ENCODE measurements around the gene BMPR2.
"Not testable (repeated sequence)": the region's sequence is repeated elsewhere in the genome, so short reads cannot be mapped to it uniquely, and the experiment has no call there.

BMPR2 gene

GRCh38 chr2:202375609-202376408 lies at the start of gene BMPR2:
BMPR2 (plus strand) TSS chr2:202376327; CDS start chr2:202377475, 1,148 bp downstream.
- Histone ChIP-seq H3K4me3 (ENCODE audit: low read depth in 1 of 2, low read length in 2 of 2) (peak within 1 kb of the TSS; percentile 85 to 98), H3K4me1 (ENCODE audit: insufficient read depth, low read length) (peaks cover 7% of the 10 kb centered on the region), H3K36me3 (ENCODE audit: insufficient read depth, low read length) (no peaks in the 10 kb centered on the region), H3K9ac (ENCODE audit: low read length) (peak within 1 kb of the TSS; percentile 96), H3K9me3 (ENCODE audit: low read length) (no peaks in the 10 kb centered on the region), H3K27me3 (ENCODE audit: control insufficient read depth in 1 of 2, insufficient read depth in 2 of 2, low read length in 2 of 2) (no peaks in the 10 kb centered on the region), H3K27ac (ENCODE audit: low read depth, low read length) (peak within 1 kb of the TSS; percentile 78)

DNA sequence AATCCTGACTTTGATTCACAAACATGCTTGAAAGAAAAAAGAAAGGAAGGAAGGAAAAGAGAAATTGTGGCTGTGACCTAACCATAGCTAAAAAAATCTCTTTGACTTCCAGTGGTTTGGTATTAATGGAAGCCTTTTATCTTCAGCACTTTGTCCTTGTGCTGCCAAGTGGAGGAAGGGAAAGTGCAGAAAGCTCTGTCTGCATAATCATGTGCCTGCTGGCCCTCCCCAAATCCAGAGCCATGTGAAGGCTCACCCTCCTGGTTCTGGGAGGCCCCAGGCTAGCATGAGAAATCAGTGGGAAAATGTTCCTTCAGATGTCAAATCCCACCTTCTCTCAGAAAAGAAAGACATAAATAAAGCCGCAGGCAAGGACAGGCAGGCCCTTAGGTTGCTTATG lies 48.3 kb upstream of the BMPR2 start:
- Histone ChIP-seq H3K4me1 (ENCODE audit: insufficient read depth, low read length) (no peaks in the 10 kb centered on the region), H3K27me3 (ENCODE audit: control insufficient read depth in 1 of 2, insufficient read depth in 2 of 2, low read length in 2 of 2) (no peaks in the 10 kb centered on the region), H3K9ac (ENCODE audit: low read length) (no peak overlapping the region), H3K27ac (ENCODE audit: low read depth, low read length) (no peak overlapping the region), H3K36me3 (ENCODE audit: insufficient read depth, low read length) (peaks cover 5% of the 10 kb centered on the region), H3K9me3 (ENCODE audit: low read length) (no peaks in the 10 kb centered on the region), H3K4me3 (ENCODE audit: low read depth in 1 of 2, low read length in 2 of 2) (no peak overlapping the region)

- Histone ChIP-seq H3K27me3 (ENCODE audit: control insufficient read depth in 1 of 2, insufficient read depth in 2 of 2, low read length in 2 of 2) (no peaks in the 10 kb centered on the region), H3K9ac (ENCODE audit: low read length) (no peak overlapping the region), H3K27ac (ENCODE audit: low read depth, low read length) (no peak overlapping the region), H3K4me3 (ENCODE audit: low read depth in 1 of 2, low read length in 2 of 2) (no peak overlapping the region), H3K4me1 (ENCODE audit: insufficient read depth, low read length) (no peaks in the 10 kb centered on the region), H3K36me3 (ENCODE audit: insufficient read depth, low read length) (no peaks in the 10 kb centered on the region), H3K9me3 (ENCODE audit: low read length) (no peaks in the 10 kb centered on the region)
These were observed 40.2 kb upstream of the BMPR2 start for GRCh38 chr2:202335791-202336467.

DNA sequence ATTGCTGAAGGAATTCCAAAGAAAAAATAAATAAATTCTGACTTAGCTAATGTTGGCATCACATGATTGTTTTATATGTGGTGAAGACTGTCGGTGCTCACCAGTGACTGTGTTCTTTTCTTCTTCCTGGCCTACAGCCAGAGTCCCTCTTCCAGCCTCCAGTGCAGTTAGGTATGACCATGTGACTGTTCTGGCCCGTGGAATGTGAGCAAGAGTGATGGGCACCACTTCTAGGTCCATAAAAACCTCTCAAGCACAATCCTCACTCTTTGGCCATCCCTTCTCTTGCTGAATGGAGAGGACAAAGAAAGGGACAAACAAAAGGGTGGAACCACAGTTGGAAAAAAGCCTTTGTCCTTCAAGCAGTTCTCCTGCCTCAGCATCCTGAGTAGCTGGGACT lies 39.0 kb upstream of the BMPR2 start:
- H3K27me3 ChIP-seq (ENCODE audit: control insufficient read depth in 1 of 2, insufficient read depth in 2 of 2, low read length in 2 of 2): no peaks in the 10 kb centered on the region
- no peak overlapping the region for H3K9ac ChIP-seq (ENCODE audit: low read length)
- H3K36me3 ChIP-seq (ENCODE audit: insufficient read depth, low read length): no peaks in the 10 kb centered on the region
- no peak overlapping the region for H3K27ac ChIP-seq (ENCODE audit: low read depth, low read length)
- H3K9me3 ChIP-seq (ENCODE audit: low read length): no peaks in the 10 kb centered on the region
- no peaks in the 10 kb centered on the region for H3K4me1 ChIP-seq (ENCODE audit: insufficient read depth, low read length)
- H3K4me3 ChIP-seq (ENCODE audit: low read depth in 1 of 2, low read length in 2 of 2): no peak overlapping the region

DNA sequence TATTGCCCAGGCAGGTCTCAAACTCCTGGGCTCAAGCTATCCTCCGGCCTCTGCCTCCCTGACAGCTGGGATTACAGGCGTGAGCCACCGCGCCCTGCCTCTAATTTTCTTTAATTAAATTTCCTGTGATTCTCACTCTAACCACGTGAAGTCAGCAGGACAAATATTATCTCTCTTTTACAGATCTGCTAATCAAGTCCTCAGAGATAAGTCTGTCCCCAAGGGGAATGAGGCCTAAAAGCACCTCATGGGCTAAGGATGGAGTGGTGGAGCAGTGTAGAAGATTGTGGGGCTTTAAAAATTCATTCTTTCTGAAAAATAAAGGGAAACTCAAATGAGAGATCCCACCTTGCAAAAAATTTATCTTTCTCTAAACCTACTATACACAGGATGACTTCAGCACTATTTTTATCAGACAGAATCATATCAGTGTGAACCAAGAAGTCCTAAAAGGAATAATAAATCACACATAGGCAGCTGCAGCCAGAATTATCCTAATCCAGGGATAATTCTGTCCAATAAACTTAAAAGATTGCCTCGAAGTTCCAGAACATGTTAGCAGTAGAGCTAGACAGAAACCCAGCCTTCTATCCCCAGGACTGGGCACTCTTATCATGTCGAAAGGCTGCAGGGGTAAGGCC lies 38.3 kb upstream of the BMPR2 start:
- Histone ChIP-seq H3K27me3 (ENCODE audit: control insufficient read depth in 1 of 2, insufficient read depth in 2 of 2, low read length in 2 of 2) (no peaks in the 10 kb centered on the region), H3K4me3 (ENCODE audit: low read depth in 1 of 2, low read length in 2 of 2) (no peak overlapping the region), H3K27ac (ENCODE audit: low read depth, low read length) (no peak overlapping the region), H3K36me3 (ENCODE audit: insufficient read depth, low read length) (no peaks in the 10 kb centered on the region), H3K9ac (ENCODE audit: low read length) (no peak overlapping the region), H3K4me1 (ENCODE audit: insufficient read depth, low read length) (no peaks in the 10 kb centered on the region), H3K9me3 (ENCODE audit: low read length) (no peaks in the 10 kb centered on the region)

- H3K4me1 ChIP-seq (ENCODE audit: insufficient read depth, low read length): no peaks in the 10 kb centered on the region
- H3K9me3 ChIP-seq (ENCODE audit: low read length): no peaks in the 10 kb centered on the region
These were observed 36.9 kb upstream of the BMPR2 start for GRCh38 chr2:202339071-202339870.

GRCh38 chr2:202344178-202344577 lies 31.9 kb upstream of the BMPR2 start:
- Histone ChIP-seq H3K4me1 (ENCODE audit: insufficient read depth, low read length) (no peaks in the 10 kb centered on the region), H3K36me3 (ENCODE audit: insufficient read depth, low read length) (no peaks in the 10 kb centered on the region), H3K4me3 (ENCODE audit: low read depth in 1 of 2, low read length in 2 of 2) (no peak overlapping the region), H3K9ac (ENCODE audit: low read length) (no peak overlapping the region), H3K27ac (ENCODE audit: low read depth, low read length) (no peak overlapping the region), H3K9me3 (ENCODE audit: low read length) (no peaks in the 10 kb centered on the region), H3K27me3 (ENCODE audit: control insufficient read depth in 1 of 2, insufficient read depth in 2 of 2, low read length in 2 of 2) (no peaks in the 10 kb centered on the region)

More at GRCh38 chr2:202339071-202339870, 36.9 kb upstream of the BMPR2 start:
- H3K27ac ChIP-seq (ENCODE audit: low read depth, low read length): no peak overlapping the region
- no peak overlapping the region for H3K4me3 ChIP-seq (ENCODE audit: low read depth in 1 of 2, low read length in 2 of 2)
- H3K9ac ChIP-seq (ENCODE audit: low read length): no peak overlapping the region
- no peaks in the 10 kb centered on the region for H3K27me3 ChIP-seq (ENCODE audit: control insufficient read depth in 1 of 2, insufficient read depth in 2 of 2, low read length in 2 of 2)
- no peaks in the 10 kb centered on the region for H3K36me3 ChIP-seq (ENCODE audit: insufficient read depth, low read length)

DNA sequence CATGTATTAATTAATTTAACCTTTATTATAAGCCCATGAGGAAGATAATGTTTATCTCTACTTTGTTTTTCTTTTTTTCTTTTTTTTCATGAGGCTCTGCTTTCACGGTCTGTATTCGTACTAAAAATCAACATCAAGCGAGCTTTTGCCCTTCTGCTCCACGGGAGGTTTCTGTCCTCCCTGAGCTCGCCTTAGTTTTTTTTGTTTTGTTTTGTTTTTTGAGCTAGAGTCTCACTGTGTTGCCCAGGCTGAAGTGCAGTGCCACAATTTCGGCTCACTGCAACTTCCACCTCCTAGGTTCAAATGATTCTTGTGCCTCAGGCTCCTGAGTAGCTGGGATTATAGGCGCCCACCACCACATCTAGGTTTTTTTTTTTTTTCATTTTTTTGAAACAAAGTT lies 29.9 kb upstream of the BMPR2 start:
- Histone ChIP-seq H3K4me3 (ENCODE audit: low read depth in 1 of 2, low read length in 2 of 2) (no peak overlapping the region), H3K27me3 (ENCODE audit: control insufficient read depth in 1 of 2, insufficient read depth in 2 of 2, low read length in 2 of 2) (no peaks in the 10 kb centered on the region), H3K4me1 (ENCODE audit: insufficient read depth, low read length) (no peaks in the 10 kb centered on the region), H3K9ac (ENCODE audit: low read length) (no peak overlapping the region), H3K27ac (ENCODE audit: low read depth, low read length) (no peak overlapping the region), H3K36me3 (ENCODE audit: insufficient read depth, low read length) (no peaks in the 10 kb centered on the region), H3K9me3 (ENCODE audit: low read length) (no peaks in the 10 kb centered on the region)

DNA sequence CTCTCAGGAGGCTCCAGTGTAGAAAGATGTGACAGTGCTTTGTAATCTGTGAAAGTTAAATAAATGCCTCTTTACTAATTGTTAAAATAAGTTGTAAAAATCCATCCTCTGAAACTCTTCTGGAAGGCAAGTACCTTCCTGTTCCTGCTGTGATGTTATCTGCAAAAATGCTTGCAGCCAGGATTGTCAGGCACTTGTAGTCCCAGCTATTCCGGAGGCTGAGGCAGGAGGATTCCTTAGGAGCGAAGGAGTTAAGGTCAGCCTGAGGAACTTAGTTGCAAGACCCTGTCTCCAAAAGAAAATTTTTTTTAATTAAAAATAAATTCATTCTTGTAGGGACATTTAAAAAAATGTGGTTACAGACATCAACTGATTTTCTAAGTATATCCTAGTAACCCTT lies 22.7 kb upstream of the BMPR2 start:
- H3K27ac ChIP-seq (ENCODE audit: low read depth, low read length): no peak overlapping the region
- H3K27me3 ChIP-seq (ENCODE audit: control insufficient read depth in 1 of 2, insufficient read depth in 2 of 2, low read length in 2 of 2): no peaks in the 10 kb centered on the region
- no peaks in the 10 kb centered on the region for H3K4me1 ChIP-seq (ENCODE audit: insufficient read depth, low read length)
- H3K4me3 ChIP-seq (ENCODE audit: low read depth in 1 of 2, low read length in 2 of 2): no peak overlapping the region
- no peaks in the 10 kb centered on the region for H3K36me3 ChIP-seq (ENCODE audit: insufficient read depth, low read length)
- H3K9ac ChIP-seq (ENCODE audit: low read length): no peak overlapping the region
- H3K9me3 ChIP-seq (ENCODE audit: low read length): no peaks in the 10 kb centered on the region

- H3K27me3 ChIP-seq (ENCODE audit: control insufficient read depth in 1 of 2, insufficient read depth in 2 of 2, low read length in 2 of 2): no peaks in the 10 kb centered on the region
- no peaks in the 10 kb centered on the region for H3K9me3 ChIP-seq (ENCODE audit: low read length)
- H3K9ac ChIP-seq (ENCODE audit: low read length): no peak overlapping the region
- H3K4me1 ChIP-seq (ENCODE audit: insufficient read depth, low read length): no peaks in the 10 kb centered on the region
- no peak overlapping the region for H3K4me3 ChIP-seq (ENCODE audit: low read depth in 1 of 2, low read length in 2 of 2)
- no peaks in the 10 kb centered on the region for H3K36me3 ChIP-seq (ENCODE audit: insufficient read depth, low read length)
- no peak overlapping the region for H3K27ac ChIP-seq (ENCODE audit: low read depth, low read length)
These were observed 20.1 kb upstream of the BMPR2 start for GRCh38 chr2:202355993-202356505.

DNA sequence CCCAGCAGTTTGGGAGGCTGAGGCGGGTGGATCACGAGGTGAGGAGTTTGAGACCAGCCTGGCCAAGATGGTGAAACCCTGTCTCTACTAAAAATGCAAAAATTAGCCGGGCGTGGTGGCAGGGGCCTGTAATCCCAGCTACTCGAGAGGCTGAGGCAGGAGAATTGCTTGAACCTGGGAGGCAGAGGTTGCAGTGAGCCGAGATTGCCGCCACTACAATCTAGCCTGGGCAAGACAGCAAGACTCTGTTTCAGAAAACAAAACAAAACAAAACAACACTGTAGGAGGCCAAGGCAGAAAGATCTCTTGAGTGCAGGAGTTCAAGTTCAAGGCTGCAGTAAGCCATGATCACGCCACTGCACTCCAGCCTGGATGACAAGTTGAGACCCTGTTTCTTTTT lies 17.2 kb upstream of the BMPR2 start:
- not testable (repeated sequence) for H3K27ac ChIP-seq (ENCODE audit: low read depth, low read length); H3K4me3 ChIP-seq (ENCODE audit: low read depth in 1 of 2, low read length in 2 of 2); H3K9ac ChIP-seq (ENCODE audit: low read length)

More for the DNA sequence above, 17.2 kb upstream of the BMPR2 start:
- not testable (repeated sequence) for H3K36me3 ChIP-seq (ENCODE audit: insufficient read depth, low read length); H3K9me3 ChIP-seq (ENCODE audit: low read length); H3K27me3 ChIP-seq (ENCODE audit: control insufficient read depth in 1 of 2, insufficient read depth in 2 of 2, low read length in 2 of 2); H3K4me1 ChIP-seq (ENCODE audit: insufficient read depth, low read length)
